ENCODE results near the gene SLCO3A1.

SLCO3A1 gene

DNA sequence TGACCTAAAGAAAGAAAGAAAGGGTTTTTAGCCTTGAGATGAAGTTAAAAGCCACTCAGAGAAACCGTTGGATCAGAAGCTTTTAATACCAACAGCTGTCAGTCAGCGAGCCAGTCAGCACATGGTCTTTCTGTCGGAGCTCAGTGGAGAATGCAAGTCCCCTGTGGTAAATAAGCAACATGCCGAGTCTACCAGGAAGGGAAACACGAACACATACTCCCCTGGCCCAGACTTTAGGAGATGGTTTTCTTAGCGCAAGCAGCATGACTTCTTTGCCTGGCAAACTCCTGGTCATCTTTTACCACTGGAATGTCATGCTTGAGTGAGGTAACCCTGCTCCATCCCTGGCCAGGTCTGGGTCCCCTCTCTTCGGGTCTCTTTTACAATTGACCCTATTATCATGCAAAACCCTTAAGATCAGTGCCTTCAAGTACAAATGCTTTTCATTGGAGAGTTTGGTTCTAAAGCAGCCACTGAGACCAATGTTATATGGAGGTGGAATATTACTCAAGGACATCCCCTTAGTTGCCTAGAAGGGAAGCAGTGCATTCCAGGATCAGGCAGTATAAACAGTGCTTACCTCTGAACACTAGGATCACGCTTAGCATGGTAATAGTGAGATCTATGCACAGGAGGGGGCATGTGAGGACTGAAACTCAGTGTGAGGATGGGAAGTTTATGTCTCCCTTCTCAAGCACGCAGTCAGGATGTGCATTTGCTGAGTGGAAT is 28.2 kb downstream of the SLCO3A1 start:
- Mint-ChIP-seq H3K27ac (no peak overlapping the region), H3K9me3 (no peaks in the 10 kb centered on the region), H3K4me1 (no peaks in the 10 kb centered on the region), H3K27me3 (peaks cover 2% of the 10 kb centered on the region), H3K4me3 (no peak overlapping the region), H3K36me3 (no peaks in the 10 kb centered on the region)
- DNase-seq (ENCODE audit: low spot score in 2 of 2) (no peak), ATAC-seq (ENCODE audit: low read depth) (no peak)

DNA sequence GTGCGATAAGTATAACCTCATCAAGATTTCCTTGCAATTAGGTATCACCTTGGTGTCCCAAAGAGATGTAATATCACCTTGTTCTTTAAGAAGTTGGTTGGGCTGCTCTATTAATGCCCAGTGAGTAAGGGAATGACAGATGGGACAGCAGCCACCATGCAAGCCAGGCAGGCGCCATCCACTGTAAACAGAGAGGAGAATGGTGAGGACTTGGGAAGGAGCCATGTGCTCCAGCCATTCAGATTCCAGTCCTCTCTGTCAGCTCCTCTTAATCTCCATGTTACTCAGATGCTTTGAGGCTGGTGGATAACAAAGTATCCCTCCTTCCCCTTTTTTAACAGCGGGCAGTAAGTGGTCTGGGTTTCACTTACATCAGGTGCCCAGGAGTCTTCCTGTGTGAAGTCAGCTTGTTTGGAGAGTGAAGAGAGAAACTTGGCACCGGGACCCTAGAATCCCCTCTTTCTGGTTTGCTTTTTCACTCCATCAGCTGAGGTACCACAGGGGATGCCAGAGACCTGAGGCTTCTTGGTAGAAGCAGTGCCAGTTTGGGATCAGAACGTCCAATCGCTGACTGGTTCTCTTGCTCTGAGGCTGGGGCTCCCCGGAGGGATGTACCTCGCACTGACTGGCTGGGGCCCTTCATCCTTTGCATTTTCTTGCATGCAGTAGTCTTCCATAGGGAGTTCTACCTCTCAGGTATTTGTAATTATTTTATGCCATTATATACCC is 29.5 kb downstream of the SLCO3A1 start:
- DNase-seq (ENCODE audit: low spot score in 2 of 2), result no peak
- H3K4me1 Mint-ChIP-seq, result no peaks in the 10 kb centered on the region

GRCh38 chr15:91884606-91885005 is 31.1 kb downstream of the SLCO3A1 start:
- H3K9me3 Mint-ChIP-seq, result no peaks in the 10 kb centered on the region
- ATAC-seq (ENCODE audit: low read depth) (no peak), DNase-seq (ENCODE audit: low spot score in 2 of 2) (no peak)
- H3K4me3 Mint-ChIP-seq, result no peak overlapping the region
- no peak overlapping the region for H3K27ac Mint-ChIP-seq
- no peaks in the 10 kb centered on the region for H3K4me1 Mint-ChIP-seq
- H3K36me3 Mint-ChIP-seq, result no peaks in the 10 kb centered on the region
- H3K27me3 Mint-ChIP-seq, result no peaks in the 10 kb centered on the region

More for the DNA sequence above, 29.5 kb downstream of the SLCO3A1 start:
- Mint-ChIP-seq H3K9me3 (no peaks in the 10 kb centered on the region), H3K36me3 (no peaks in the 10 kb centered on the region), H3K4me3 (no peak overlapping the region), H3K27me3 (peaks cover 2% of the 10 kb centered on the region), H3K27ac (no peak overlapping the region)
- no peak for ATAC-seq (ENCODE audit: low read depth)

DNA sequence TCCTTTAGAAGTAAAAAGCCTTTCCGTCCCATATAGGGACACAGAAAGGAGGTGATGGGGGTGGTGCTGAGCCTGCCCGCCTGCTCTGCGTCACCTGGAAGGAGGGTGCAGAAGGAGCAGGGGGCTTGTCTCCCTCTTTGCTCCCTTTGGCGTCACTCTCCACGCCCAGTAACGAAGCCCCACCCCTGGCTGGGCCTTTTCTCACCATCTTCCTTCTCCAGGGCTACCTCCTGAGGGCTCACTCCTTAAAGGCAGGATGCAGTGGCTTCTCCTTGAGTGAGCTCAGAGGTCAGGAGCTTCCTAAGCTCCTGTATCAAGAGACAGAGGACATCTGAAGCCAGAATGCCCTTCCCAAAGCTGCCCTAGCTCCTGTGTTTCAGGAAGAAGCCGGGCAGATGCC is 31.5 kb downstream of the SLCO3A1 start:
- H3K4me3 Mint-ChIP-seq, result no peak overlapping the region
- no peaks in the 10 kb centered on the region for H3K36me3 Mint-ChIP-seq
- no peaks in the 10 kb centered on the region for H3K27me3 Mint-ChIP-seq
- no peak overlapping the region for H3K27ac Mint-ChIP-seq
- DNase-seq (ENCODE audit: low spot score in 2 of 2), result no peak
- no peaks in the 10 kb centered on the region for H3K9me3 Mint-ChIP-seq
- H3K4me1 Mint-ChIP-seq, result no peaks in the 10 kb centered on the region
- no peak for ATAC-seq (ENCODE audit: low read depth)

GRCh38 chr15:91885714-91886270 is 32.3 kb downstream of the SLCO3A1 start:
- DNase-seq (ENCODE audit: low spot score in 2 of 2) (no peak), ATAC-seq (ENCODE audit: low read depth) (no peak)
- Mint-ChIP-seq H3K4me3 (no peak overlapping the region), H3K27ac (no peak overlapping the region), H3K9me3 (no peaks in the 10 kb centered on the region), H3K27me3 (no peaks in the 10 kb centered on the region), H3K36me3 (no peaks in the 10 kb centered on the region), H3K4me1 (no peaks in the 10 kb centered on the region)

DNA sequence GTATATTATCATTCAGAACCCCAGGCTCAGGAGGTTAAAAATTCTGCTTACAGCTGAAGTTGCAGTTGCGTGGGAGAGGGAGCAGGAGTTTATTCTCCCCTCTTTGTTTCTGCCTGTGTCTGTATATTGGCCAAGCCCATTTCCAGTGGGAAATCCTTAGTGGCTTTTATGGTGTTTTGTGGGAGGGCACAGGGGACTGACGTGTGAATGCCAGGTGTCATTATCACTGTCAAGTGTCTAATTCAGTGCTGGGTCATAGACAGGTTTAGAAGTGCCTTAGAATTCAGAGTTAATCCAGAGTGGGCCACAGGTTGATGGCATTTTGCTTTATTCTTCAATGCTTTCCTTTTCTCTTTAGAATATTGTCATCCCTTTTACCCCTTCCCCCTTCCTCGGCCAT is 33.4 kb downstream of the SLCO3A1 start:
- Mint-ChIP-seq H3K27ac (no peak overlapping the region), H3K9me3 (no peaks in the 10 kb centered on the region), H3K4me3 (no peak overlapping the region), H3K36me3 (no peaks in the 10 kb centered on the region), H3K27me3 (no peaks in the 10 kb centered on the region), H3K4me1 (no peaks in the 10 kb centered on the region)
- DNase-seq (ENCODE audit: low spot score in 2 of 2) (no peak), ATAC-seq (ENCODE audit: low read depth) (no peak)

- no peak for ATAC-seq (ENCODE audit: low read depth)
- Mint-ChIP-seq H3K4me3 (no peak overlapping the region), H3K27ac (no peak overlapping the region), H3K36me3 (no peaks in the 10 kb centered on the region), H3K27me3 (no peaks in the 10 kb centered on the region), H3K9me3 (no peaks in the 10 kb centered on the region), H3K4me1 (no peaks in the 10 kb centered on the region)
- DNase-seq (ENCODE audit: low spot score in 2 of 2), result no peak
These were observed 33.8 kb downstream of the SLCO3A1 start for GRCh38 chr15:91887321-91887720.

DNA sequence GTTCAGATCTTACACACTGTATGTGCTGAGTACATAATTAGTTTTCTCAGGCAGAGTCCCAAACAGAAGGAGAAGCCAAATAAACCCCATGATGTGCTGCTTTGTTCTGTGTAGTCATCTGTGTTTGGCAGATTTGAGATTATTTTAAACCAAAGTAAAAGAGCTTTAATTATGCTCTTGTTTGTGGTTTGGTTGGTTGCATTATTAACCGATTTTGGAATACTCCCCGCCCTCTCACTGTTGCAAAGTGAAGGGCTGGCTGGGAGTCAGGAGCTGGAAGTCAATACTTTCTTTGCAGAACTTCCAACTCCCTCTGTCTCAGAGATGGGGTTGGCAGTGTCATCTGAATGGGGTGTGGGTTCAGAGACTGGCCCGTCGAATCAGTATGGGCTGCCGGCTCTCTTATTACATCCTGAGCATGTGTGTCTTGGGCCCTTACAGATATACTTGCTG is 34.4 kb downstream of the SLCO3A1 start:
- H3K27me3 Mint-ChIP-seq, result no peaks in the 10 kb centered on the region
- no peaks in the 10 kb centered on the region for H3K36me3 Mint-ChIP-seq
- no peak for DNase-seq (ENCODE audit: low spot score in 2 of 2)
- H3K4me3 Mint-ChIP-seq, result no peak overlapping the region
- no peak for ATAC-seq (ENCODE audit: low read depth)
- H3K4me1 Mint-ChIP-seq, result no peaks in the 10 kb centered on the region
- no peaks in the 10 kb centered on the region for H3K9me3 Mint-ChIP-seq
- no peak overlapping the region for H3K27ac Mint-ChIP-seq

DNA sequence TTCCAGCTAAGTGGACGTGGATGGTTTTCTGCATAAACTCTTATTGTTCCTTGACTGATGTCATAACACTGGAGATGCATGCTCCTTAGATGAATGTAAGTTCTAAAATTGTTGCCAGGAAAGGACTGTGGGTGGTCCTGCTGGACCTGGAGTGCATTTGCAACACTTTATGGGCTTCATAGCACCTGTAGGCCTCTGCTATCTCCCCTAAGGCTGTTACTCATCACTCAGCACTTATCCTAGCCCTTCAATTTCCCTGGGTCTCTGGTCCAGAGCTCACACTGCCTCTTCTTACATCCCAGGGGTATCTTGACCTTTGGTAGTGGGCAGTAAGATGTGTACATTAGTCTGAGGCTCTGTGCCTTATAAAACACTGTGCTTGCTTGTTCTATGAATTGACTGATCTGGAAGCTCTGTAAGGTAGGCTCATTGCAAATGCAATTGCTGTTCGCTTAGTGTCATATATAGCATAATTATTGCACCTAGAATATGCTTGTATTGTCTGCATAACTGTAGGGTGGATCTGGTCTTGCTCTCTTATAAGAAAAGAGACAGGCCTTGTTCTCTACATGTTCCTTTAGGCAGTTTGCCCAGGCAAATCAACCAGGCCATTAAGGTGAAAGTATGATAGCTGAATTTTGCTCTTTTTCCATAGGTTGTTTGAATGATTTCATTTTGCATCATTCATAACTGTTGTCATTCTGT is 35.8 kb downstream of the SLCO3A1 start:
- H3K4me3 Mint-ChIP-seq, result no peak overlapping the region
- no peaks in the 10 kb centered on the region for H3K4me1 Mint-ChIP-seq
- H3K36me3 Mint-ChIP-seq, result peaks cover 1% of the 10 kb centered on the region
- peaks cover 2% of the 10 kb centered on the region for H3K9me3 Mint-ChIP-seq
- no peak for DNase-seq (ENCODE audit: low spot score in 2 of 2)
- no peaks in the 10 kb centered on the region for H3K27me3 Mint-ChIP-seq
- ATAC-seq (ENCODE audit: low read depth), result no peak
- H3K27ac Mint-ChIP-seq, result no peak overlapping the region

GRCh38 chr15:91890614-91891013 is 37.1 kb downstream of the SLCO3A1 start:
- Mint-ChIP-seq H3K4me3 (no peak overlapping the region), H3K27ac (no peak overlapping the region), H3K27me3 (no peaks in the 10 kb centered on the region), H3K4me1 (no peaks in the 10 kb centered on the region), H3K36me3 (peaks cover 1% of the 10 kb centered on the region), H3K9me3 (peaks cover 2% of the 10 kb centered on the region)
- ATAC-seq (ENCODE audit: low read depth) (no peak), DNase-seq (ENCODE audit: low spot score in 2 of 2) (no peak)

DNA sequence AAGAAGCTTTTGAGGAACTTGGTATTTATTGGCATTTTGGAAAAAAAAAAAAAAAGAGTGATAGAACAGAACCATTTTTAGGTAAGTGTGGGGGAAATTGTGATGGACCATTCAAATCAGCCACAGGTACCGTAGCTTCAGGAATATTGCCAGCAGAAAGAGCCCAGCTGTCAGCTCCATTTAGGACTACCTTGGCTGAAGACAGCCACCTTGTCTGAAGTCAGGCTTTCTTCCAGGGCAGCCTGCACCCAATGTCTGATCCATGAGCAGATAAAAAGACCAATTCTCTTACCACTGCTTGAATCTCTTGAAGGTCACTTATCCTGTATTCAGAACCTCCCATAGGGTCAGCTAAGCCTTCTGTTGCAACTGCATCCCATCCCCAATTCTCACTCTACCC is 37.6 kb downstream of the SLCO3A1 start:
- H3K36me3 Mint-ChIP-seq, result peaks cover 1% of the 10 kb centered on the region
- H3K4me3 Mint-ChIP-seq, result no peak overlapping the region
- no peaks in the 10 kb centered on the region for H3K27me3 Mint-ChIP-seq
- ATAC-seq (ENCODE audit: low read depth) (no peak), DNase-seq (ENCODE audit: low spot score in 2 of 2) (no peak)
- H3K4me1 Mint-ChIP-seq, result no peaks in the 10 kb centered on the region
- peaks cover 2% of the 10 kb centered on the region for H3K9me3 Mint-ChIP-seq
- no peak overlapping the region for H3K27ac Mint-ChIP-seq

DNA sequence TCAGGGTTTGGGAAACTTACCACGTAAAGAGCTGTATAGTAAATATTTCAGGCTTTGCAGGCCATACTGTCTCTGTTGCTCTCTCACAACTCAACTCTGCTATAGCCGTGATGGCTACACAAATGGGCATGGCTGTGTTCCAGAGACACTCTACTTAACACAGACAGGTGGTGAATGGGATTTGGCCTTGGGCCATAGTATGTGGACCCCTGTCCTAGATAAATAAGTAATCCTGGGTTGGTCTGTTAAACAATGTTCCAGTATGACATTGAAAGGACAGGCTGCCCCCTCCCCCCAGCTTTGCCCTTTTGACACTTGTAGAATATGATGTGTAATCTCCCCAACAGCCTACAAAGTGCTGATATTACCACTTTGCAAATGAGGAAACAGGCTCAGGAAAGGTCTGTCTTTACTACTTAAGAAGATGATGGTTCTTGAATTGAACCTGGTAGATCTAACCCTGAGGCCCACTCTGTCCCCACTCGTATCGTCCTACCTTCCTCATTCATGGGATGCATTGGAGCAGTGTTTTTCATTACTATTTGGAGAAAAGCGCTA is 38.4 kb downstream of the SLCO3A1 start:
- Mint-ChIP-seq H3K4me1 (no peaks in the 10 kb centered on the region), H3K9me3 (peaks cover 2% of the 10 kb centered on the region), H3K27ac (no peak overlapping the region), H3K4me3 (no peak overlapping the region), H3K36me3 (peaks cover 1% of the 10 kb centered on the region), H3K27me3 (no peaks in the 10 kb centered on the region)
- DNase-seq (ENCODE audit: low spot score in 2 of 2) (no peak), ATAC-seq (ENCODE audit: low read depth) (no peak)

GRCh38 chr15:91892436-91892835 is 38.9 kb downstream of the SLCO3A1 start:
- Mint-ChIP-seq H3K36me3 (peaks cover 1% of the 10 kb centered on the region), H3K27me3 (no peaks in the 10 kb centered on the region), H3K9me3 (peaks cover 2% of the 10 kb centered on the region), H3K4me3 (no peak overlapping the region), H3K27ac (no peak overlapping the region), H3K4me1 (no peaks in the 10 kb centered on the region)
- ATAC-seq (ENCODE audit: low read depth) (no peak), DNase-seq (ENCODE audit: low spot score in 2 of 2) (no peak)

DNA sequence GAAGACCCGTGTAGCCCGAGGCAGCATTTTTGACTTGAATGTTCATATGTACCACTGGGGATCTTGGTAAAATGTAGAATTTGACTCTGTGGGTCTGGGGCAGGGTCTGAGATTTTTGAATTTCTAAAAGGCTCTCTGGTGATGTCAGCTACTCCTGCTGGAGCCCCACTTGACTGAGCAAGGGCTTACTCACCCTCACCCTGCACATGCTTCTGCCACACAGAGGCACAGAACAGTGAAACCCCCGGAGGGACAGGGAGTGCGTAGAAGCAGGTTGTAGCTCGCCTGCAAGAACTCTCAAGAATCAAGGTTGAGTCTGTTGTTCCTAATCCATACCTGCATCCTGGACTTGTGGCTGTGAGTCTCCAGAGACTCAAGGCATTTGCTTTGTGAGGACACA is 41.1 kb downstream of the SLCO3A1 start:
- Mint-ChIP-seq H3K4me3 (no peak overlapping the region), H3K36me3 (peaks cover 1% of the 10 kb centered on the region), H3K4me1 (no peaks in the 10 kb centered on the region), H3K27ac (no peak overlapping the region), H3K9me3 (peaks cover 2% of the 10 kb centered on the region), H3K27me3 (no peaks in the 10 kb centered on the region)
- DNase-seq (ENCODE audit: low spot score in 2 of 2) (no peak), ATAC-seq (ENCODE audit: low read depth) (no peak)
